Measurements from ENCODE around the gene UBTF. TPM values are rescaled to one million over a fixed set of nuclear protein-coding genes. Genes with fewer than 3 reads are reported as not detected.
A peak's percentile ranks its signal among the peaks of the same experiment; 100 is the strongest.

The UBTF gene
- total RNA-seq (2014; rRNA removed; shearing (Covaris generic)) = 57.9 and 74.4 TPM in 2 replicates

DNA sequence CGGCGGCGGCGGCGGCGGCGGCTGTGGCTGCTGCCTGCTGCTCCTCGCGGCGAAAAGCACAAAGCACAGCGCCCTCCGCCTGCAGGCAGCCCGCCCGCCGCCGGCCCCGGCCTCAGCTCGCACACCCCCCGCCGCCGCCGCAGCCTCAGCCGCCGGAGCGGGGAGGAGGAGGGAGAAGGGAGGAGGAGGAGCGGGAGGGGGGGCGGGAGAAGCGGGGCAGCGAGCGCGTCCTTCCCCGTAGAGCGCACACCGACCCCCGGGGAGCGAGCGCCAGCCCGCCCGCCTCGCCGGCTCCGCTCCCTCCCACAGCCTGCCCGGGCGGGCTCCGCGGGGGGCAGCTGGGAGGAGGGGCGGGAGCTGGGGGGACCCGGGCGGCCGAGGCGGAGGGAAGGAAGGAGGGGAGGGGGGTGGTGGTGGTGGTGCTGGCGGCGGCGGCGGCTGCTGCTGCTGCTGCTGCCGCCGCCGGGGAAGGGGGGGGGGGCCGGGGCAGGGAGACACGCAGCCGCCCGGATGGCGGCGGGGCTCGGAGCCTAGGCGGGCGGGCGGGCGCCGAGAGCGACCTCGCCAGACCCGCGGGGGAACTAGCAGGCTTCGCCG, at the start of gene UBTF:
UBTF (minus strand) TSS at position 60 of the 597 bp plus-strand sequence. CDS start 1,446 bp downstream, outside the sequence.
- DNase-seq (ENCODE audit: low read depth) = peak; percentile 70

DNA sequence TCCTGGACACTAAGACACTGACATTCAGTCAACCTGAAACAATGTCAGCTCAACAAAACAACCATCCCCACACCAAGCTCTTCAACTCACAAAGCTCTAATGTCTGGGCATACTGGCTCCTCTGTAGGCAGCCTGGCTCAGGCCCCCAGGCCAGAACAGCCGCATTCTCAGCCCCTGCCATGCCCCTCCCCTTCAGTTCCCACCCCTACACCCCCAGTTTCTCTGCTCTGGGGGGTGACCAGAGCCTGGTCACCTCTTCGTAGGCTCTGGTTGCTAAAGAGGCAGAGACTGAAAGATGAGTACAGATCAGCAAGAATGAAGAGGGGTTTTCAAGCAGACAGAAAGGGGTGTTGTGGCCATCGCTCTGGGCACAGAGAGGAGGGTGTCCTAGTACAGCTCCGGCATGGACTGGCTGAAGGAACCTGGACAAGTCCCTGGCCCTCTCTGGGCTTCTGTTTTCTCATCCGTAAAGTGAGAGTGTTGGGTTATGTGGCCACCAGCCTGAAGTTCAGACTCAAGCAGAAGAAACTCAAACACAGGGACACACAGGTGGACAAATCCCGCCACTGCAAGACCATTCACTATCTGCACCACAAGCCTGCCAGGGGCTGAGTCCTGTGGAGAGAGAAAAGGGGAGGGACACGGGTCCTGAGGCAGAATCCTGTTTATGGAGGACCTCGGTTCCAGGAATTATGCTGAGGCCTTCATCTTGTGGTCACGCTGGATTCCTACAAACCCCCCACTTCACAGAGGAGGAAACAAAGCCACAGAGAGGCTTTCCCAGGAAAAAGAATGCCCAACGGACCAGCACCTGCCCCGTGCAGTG, 49.4 kb upstream of the UBTF start:
- no peak for DNase-seq (ENCODE audit: low read depth)

- DNase-seq (ENCODE audit: low read depth) = no peak
Measured at GRCh38 chr17:44267818-44268490, 48.5 kb upstream of the UBTF start, which contains the start of gene SLC4A1. Gene SLC4A1 (minus strand): TSS chr17:44268135. CDS start chr17:44262866, 5,269 bp downstream.

DNA sequence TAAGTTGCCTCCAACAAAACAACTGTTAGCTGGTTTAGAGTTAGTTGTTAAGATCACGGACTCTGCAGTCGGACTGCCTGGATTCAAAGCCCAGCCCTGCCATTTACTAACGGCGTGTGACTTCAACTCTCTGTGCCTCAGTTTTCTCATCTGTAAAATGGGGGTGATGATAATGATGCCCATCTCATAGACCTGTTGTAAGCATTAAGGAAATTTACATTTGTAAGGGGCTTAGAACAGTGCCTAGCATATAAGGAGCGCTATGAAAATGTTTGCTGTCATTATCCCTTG, 47.6 kb upstream of the UBTF start:
- no peak for DNase-seq (ENCODE audit: low read depth)

- no peak for DNase-seq (ENCODE audit: low read depth)
Measured at GRCh38 chr17:44266402-44267164, 47.1 kb upstream of the UBTF start.

DNA sequence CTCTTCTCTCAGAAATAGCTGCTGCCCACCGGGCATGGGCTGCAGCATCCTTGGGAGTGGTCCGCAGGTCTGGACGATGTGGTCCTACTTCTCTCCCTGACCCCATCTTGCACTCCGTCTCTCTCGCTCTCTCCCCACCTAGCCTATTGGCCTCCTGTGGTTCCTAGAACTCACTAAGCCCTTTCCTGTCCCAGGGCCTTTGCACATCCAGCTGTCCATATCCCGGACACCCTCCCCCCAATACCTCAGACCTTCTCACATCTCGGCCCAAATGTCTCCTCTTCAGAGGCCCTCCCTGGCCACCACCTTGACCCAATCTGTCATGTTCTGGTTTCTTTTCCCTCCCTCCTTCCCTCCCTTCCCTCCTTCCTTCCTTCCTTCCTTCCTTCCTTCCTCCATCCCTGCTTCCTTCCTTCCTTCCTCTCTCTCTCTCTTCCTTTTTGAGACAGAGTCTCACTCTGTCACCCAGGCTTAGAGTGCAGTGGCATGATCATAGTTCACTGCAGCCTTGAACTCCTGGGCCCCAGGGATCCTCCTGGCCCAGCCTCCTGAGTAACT, 43.9 kb upstream of the UBTF start:
- no peak for DNase-seq (ENCODE audit: low read depth)

DNA sequence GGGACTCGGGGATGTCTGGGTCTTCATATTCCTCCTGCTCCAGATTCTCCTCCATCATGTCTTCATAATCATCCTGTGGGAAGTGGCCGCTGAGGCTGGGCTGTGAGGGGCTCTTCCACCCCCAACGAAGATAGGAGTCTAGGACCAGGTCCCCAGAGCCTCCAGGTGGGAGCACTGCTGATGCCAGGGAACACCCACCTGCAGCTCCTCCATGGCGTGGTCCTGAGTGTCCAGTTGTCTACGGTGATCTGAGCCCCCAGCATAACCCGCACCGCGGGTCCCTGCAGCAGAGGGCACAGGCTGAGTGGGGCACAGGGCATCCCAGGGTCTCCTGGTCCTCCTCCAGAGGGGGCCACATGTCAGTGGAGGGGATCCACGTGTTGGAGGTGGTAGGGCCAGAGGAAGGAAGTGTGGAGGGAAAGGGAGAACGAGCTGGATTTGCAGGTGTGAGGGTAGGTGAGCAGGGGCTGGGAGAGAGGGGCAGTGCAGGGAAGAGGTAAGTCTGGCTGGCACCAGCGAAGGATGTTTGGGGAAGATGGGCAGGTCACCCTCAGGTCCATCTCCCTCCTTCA, 43.3 kb upstream of the UBTF start:
- no peak for DNase-seq (ENCODE audit: low read depth)

- DNase-seq (ENCODE audit: low read depth) = no peak
Measured at GRCh38 chr17:44260296-44260695, 40.8 kb upstream of the UBTF start.

GRCh38 chr17:44258811-44259351, 39.4 kb upstream of the UBTF start:
- no peak for DNase-seq (ENCODE audit: low read depth)

DNA sequence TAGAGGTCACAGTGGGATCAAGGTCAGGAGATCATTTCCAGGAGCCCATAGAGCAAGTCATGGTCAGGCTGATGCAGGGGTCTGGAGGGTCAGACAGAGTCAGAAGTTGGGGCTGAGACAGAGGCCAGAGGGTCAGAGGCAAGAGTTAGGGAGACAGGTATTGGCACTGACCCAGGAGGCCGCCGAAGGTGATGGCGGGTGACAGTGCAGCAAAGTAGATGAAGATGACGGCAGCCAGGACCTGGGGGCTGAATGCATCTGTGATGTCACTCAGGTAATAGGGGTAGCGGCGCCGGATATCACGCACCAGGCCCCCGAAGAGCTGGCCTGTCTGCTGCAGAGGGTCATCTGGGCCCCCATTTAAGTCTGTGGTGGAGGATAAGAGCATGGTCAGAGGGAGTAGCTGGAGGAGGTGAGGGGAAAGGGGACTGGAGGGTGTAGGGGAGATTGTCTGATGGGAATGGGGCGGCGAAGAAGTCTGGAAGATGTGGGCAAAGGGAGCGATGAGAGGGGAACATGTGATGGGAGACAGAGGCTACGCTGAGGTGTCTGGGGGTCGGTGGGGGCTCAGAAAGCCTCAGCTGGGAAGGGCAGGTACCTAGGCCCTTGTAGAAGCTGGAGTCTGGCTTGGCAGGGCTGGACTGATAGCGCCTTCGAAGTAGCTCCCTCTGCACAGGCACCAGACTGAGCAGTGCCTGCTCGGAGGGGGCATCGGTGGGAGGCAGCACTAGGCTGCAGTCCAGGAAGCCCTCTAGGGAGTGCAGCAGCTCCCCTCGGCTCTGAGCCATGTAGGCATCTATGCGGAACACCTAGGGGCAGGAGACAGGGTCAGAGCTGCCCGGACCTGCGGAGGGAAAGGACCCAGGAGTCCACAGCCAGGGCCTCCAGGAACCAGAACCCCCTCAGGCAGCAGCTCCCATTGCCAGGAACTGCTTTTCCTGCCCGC, 38.6 kb upstream of the UBTF start:
- DNase-seq (ENCODE audit: low read depth) = no peak

GRCh38 chr17:44256671-44257070, 37.2 kb upstream of the UBTF start:
- no peak for DNase-seq (ENCODE audit: low read depth)

GRCh38 chr17:44255915-44256314, 36.4 kb upstream of the UBTF start:
- no peak for DNase-seq (ENCODE audit: low read depth)

DNA sequence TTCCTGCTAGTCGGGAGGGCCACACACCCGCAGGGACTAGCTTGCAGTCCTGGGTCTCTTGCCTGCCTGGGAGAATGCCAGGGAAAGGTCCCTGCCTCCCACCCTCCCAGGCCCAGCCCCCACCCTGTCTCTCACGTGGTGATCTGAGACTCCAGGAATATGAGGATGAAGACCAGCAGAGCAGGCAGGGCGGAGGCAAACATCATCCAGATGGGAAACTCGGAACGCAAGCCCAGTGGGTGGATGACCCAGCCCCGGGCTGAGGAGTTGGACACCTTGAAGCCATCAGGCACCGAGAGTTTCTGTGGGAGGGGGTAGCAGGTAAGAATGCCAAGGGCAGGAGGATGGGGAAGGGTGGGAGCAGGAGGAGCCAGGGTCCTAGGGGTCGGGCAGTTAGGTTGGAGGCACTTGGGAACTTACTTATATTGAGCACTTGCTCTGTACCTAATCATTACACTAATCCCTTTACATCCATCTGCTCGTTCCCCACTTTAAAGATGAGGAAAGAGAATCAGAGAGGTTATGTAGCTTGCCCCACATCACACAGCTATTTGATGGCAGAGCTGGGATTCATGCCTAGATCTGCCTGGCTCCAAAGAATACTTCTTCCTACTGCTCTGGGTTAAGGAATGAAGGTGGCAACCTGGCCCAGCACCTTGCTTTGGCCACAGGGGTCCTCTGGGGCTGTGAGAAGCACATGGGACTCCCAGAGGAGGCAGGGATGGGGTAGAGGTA, 35.1 kb upstream of the UBTF start:
- no peak for DNase-seq (ENCODE audit: low read depth)

GRCh38 chr17:44253006-44253405, 33.5 kb upstream of the UBTF start:
- no peak for DNase-seq (ENCODE audit: low read depth)

GRCh38 chr17:44251062-44251461, 31.6 kb upstream of the UBTF start:
- DNase-seq (ENCODE audit: low read depth) = no peak

GRCh38 chr17:44249501-44250246, 30.2 kb upstream of the UBTF start:
- no peak for DNase-seq (ENCODE audit: low read depth)

- no peak for DNase-seq (ENCODE audit: low read depth)
Measured at GRCh38 chr17:44247876-44248736, 28.6 kb upstream of the UBTF start.

DNA sequence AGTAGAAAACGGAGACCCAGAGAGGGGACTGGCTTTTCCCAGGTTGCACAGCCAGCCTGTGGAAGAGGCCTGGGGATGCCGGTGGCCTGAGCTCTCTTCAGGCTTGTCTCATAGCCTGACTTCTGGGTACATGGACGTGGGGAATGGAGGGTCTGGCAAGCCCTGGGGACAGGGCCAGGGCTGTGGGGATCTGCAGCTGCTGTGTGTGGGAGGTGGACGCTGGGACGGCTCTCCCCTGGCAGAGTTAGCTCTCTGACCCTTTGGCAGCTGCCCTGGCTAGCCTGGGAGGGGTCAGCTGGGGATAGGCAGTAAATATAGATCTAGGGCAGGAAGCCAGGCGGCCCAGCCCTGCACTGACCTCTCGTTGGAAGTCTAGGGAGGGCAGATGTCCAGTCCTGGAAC, 28.0 kb upstream of the UBTF start:
- no peak for DNase-seq (ENCODE audit: low read depth)

All from Daoy (cell line).